Activated T-cell treated with anti-CD3 and anti-CD28 coated beads for 24 hours (primary cell): Measurements from ENCODE around the gene ABCC9.

ENCODE experiments used
- DNase-seq: peaks from one replicate; pipeline ENCODE4 v3.0.0-alpha.2; 2020; ENCODE audit warnings: low read depth

The ABCC9 gene

DNA sequence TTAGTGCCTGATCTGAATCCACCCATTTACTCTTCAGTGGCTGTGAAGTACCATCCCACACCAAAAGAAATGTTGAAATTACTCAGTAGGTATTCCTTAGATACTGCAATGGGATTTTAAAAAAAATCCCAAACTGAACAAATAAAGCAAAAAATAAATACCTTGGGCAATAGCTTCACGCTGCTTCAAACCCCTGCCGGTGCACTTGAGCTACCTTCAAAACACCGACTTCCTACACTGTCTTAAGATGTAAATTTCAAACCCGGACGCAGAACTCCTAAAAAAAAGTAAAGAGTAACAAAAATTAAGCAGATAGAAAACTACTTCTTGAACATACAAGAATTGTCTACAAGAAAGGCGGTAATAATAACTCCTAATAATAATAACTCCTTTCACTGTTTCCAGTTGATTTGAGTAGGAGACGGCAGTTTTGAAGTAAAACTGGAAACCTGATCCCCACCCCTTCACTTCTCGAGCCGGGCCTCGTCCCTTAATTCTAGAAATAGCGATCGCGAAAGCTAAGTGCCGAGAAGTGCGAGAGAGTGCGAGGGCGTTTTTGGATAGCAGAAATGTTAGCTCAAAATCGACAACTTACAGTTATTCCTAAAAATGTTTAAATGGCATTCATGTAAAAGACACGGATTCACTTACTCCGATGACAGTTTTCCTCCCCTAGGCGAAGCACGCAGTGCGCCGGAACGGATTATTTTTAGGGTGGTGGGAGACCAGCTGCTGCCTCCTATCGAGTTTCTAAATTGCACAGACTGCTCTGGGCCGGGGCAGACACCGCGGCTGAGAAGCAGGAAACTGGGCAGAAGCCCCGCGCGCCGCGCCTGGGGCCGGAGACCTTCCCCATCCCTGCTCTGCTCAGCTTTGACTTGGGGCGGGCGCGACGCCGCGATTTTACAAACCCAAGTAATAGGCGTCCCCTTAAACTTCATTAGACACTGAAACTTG lies at the start of gene ABCC9:
Gene ABCC9 (minus strand): TSS at position 878 of the 957 bp plus-strand sequence. CDS start 4,752 bp downstream, outside the sequence.
- no peak for DNase-seq

DNA sequence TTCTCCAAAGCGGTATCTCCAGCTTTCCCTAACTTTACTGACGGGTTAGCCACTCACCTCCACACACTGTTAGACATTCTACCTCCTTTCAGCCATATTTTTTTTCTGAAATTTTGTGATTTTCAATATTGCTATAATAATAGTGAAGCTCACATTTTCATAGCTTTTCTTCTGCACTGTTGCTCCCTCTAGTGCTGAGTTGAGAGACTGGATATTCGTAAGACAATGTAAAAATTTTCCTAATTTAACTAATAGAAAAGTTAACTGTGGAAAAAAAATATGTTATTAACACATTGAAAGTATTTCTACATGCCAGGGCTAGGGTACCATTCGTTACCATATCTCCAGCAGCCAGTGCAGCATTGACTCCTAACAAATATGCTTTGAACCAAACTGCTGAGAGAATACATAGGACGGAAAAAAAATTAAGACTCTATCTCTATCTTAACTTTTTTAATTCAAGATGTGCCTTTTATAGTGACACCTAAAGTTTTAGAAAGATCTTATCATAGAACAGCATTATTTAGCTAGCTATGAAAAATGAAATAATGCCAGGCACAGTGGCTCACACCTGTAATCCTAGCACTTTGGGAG lies 48.7 kb upstream of the ABCC9 start:
- no peak for DNase-seq

DNA sequence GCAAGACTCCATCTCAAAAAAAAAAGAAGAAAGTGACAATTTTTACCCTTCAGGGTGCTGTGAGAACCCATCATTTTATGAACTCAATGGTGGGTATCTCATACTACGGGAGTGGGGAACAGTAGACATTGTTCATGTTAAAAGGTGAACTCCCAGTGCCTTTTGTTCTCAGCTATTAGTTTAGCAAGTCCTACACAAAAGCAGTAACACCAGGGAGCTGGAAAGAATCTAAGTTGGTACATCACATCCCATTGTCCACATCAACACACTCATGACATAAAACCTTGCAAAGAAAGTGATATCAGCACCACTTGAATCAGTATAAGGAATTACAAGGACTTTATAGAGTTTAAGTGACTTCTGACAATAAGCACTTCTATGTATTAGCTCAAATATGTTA lies 47.4 kb upstream of the ABCC9 start:
- DNase-seq, result no peak

DNA sequence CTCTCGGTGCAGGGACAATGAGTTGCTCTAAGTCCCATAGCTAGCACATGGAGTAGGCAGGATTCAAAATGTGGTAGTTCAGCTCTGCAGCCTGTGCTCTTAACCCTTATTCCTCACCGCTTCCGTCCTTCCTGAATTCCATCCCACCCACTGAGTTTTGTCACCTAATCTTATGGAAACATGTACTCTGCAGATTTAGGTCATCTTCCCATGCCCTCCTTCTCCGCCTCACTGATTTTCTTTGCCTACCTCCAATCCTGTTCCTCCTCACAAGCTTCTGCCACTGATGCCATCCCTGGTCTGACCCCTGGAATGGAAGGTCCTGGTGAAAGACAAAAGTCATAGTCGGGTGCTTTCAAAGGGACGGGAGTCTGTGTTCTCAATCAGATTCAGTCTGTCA lies 46.5 kb upstream of the ABCC9 start:
- no peak for DNase-seq

DNA sequence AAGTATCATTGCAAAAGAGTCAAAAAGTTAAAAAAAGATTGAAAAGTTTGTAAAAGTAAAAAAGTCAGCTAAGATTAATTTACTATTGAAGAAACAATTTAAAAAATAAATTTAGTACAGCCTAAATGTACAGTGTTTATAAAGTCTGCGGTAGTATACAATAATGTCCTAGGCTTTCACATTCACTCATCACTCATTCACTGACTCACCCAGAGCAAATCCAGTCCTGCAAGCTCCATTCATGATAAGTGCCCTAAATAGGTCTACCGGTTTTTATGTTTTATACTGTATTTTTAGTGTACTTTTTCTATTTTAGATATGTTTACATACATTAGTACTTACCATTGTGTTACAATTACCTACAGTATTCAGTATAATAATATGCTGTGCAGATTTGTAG lies 43.9 kb upstream of the ABCC9 start:
- DNase-seq, result no peak

DNA sequence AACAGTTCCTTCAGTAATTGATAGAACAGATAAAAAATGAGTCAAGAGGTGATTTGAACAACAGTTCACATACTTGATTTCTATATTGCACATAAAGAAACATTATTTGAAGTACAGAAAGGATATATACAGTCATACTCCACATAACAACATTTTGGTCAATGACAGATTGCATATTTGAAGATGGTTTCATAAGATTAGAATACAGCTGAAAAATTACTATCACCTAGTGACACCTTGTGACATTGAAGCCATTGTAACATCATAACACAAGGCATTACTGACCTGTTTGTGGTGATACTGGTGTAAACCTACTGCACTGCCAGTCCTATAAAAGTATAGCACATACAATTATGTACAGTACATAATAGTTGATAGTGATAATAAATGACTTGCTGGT lies 43.1 kb upstream of the ABCC9 start:
- DNase-seq, result no peak

DNA sequence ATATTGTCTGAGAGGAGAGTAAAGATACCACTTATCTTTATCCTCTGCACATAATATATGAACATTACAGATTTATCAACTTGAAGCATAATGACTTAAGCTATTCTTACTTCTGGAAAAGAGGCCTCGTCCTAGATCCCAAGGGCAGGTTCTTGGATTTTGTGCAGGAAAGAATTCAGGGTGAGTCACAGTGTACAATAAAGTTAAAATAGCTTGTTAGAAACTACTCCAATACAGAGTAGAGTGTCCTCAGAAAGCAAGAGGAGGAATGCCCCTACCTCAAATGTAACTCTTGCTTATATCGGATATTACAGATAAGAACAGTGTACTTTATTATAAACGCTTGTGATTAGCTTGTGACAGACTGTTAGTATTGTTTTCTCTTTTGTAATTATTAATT lies 41.9 kb upstream of the ABCC9 start:
- no peak for DNase-seq

DNA sequence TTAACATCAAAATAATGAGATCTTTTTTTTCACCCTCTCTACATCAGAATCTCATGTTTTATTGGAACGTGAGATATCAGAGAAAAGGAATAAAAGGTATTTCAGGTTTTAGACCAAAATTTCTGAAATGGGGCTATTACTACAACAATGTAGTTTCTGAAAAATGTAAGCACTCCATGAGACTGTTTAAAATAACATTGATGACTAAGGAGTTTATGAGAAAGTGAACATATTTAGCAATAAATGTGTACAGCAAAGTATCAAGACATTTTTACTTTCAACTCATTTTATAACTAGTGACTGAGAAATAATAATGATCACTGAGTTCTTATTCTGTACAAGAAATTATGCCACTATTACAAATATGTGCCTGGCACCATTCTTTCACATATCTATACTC lies 39.3 kb upstream of the ABCC9 start:
- no peak for DNase-seq

DNA sequence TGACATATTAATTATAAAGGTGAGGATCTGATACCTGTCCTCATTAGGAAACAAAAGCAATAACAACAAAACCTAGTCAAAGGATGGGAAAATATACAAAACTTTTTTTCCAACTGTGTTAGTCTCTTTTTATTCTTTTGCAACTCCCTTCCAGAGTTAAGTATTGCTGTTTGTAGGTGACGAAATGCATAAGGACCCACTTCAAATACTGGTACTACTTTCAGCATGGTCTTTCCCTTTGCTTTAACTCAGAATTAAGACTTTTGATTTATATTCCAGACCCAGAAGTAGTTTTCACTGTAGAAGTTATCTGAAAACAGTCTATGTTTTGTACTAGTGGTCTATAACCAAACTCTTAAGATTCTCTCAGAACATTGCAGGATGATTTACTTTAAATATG lies 34.1 kb upstream of the ABCC9 start:
- no peak for DNase-seq

DNA sequence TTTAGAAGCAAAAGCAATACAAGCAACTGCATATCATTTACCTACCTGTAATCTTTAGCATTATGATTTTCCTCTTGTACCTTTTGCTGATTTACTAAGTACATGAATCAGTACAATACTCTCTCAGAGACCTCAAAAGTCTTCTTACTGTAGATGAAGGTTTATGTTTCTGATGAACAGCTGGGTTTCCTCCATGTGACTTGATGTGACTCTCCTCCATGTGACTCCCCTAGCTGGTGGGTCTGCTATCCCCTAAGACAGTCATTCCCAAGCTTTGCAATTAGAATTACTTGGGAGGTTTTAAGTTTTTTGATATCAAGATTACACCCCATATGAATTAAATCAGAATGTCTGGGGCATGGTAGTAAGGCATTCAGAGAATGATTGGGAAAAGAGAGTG lies 32.0 kb upstream of the ABCC9 start:
- no peak for DNase-seq

DNA sequence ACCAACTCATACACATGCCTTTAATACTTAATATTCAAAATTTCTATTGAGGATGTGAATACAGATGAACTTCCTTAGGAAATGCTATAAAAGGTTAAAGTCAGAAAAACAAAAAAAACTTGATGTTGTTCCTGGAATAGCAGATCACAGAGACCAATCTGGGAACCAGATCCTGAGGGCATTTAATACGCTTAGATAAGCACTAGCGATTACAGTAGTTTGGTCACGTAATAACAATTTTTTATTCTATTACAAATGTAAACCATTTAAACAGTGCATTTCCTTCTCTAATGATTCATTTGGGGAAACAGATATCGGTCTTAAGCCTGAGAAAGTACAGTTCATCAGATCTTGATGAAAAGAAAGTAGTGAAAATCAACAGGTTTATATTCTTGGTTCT lies 30.8 kb upstream of the ABCC9 start:
- no peak for DNase-seq

DNA sequence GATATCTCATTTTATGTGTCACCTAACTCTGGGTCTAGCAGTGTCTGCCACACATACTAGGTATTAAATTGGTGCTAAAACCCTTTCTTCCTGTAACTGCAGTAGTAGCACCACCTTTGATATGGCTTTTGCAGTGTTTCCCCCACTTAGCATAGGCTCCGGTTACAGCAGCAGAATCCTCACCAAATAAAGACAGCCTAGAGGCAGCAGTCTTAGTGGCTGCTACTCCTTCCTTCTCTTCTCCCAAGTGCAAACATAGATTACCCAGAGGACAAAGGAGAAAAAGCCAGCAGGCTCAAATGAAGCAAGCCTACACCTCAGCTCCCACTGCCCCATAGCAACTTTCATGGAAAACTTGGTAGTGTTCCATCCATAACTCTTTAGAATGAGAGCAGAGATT lies 30.1 kb upstream of the ABCC9 start:
- DNase-seq, result no peak

DNA sequence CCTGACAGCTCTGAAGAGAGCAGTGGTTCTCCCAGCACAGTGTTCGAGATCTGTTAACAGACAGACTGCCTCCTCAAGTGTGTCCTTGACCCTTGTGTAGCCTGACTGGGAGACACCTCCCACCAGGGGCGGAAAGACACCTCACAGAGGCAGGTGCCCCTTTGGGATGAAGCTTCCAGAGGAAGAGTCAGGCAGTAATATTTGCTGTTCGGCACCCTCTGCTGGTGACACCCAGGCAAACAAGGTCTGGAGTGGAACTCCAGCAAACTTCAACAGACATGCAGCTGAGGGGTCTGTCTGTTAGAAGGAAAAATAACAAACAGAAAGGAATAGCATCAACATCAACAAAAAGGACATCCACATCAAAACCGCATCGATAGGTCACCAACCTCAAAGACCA lies 21.6 kb upstream of the ABCC9 start:
- DNase-seq, result no peak

DNA sequence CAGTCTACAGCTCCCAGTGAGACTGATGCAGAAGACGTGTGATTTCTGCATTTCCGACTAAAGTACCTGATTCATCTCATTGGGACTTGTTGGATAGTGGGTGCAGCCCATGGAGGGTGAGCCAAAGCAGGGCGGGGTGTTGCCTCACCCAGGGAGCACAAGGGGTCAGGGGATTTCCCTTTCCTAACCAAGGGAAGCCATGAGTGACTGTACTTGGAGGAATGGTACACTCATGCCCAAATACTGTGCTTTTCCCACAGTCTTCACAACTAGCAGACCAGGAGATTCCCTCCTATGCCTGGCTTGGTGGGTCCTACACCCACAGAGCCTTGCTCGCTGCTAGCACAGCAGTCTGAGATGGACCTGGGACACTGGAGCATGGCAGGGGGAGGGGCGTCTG lies 21.0 kb upstream of the ABCC9 start:
- DNase-seq, result no peak

DNA sequence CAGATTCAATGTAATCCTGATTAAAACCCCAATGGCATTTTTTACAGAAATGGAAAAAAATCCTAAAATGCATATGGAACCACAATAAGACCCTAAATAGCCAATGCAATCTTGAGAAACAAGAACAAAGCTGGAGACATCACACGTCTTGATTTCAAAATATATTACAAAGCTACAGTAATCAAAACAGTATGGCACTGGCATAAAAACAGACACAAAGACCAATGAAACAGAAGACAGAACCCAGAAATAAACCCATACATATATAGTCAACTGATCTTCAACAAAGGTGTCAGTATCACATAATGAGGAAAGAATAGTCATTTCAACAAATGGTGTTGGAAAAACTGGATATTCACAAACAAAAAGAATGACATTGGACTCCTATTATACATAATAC lies 9.4 kb upstream of the ABCC9 start:
- DNase-seq, result no peak

DNA sequence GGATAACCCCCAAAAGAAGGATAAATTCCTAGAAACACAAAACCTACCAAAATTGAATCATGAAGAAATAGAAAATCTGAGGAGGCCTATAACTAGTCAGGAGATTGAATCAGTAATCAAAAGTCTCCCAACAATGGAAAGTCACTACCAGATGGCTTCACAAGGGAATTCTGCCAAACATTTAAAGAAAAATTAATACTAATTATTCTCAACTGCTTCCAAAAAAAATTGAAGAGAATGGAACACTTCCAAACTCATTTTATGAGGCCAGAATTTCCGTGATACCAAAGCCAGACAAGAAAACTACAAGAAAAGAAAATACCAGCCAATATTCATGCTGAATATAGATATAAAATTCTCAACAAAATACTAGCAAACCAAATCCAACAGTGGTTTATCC lies 7.8 kb upstream of the ABCC9 start:
- DNase-seq, result no peak

DNA sequence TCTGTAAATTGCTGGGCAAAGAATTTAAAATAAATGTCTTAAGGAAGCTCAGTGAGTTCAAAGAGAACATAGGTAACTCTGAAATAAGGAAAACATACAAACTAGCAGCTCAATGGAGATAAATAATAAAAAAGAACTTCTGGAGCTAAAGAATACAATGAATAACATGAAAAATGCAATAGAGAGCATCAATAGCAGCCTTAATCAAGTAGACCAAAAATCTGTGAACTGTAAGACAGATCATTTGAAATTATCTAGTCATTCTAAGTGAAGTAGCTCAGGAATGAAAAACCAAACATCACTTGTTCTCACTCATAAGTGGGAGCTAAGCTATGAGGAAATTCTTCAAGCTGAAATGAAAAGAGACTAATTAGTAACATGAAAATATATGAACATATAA lies 5.8 kb upstream of the ABCC9 start:
- no peak for DNase-seq

DNA sequence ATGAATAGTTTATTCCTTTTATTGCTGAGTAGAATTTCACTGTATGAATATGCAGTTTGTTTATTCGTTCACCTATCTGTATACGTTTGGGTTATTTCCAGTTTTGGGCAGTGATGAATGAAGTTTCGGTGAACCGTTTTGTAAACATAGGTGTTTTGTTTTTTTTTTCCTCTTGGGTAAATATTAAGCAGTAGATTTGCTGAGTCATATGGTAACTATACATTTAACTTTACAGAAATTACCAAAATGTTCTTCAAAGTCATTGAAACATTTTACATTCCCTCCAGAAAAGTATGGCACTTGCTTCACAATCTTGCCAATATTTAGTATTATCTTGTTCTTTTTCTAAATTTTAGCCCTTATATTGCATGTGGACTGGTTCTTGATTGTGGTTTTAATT lies 3.8 kb upstream of the ABCC9 start:
- DNase-seq, result no peak

DNA sequence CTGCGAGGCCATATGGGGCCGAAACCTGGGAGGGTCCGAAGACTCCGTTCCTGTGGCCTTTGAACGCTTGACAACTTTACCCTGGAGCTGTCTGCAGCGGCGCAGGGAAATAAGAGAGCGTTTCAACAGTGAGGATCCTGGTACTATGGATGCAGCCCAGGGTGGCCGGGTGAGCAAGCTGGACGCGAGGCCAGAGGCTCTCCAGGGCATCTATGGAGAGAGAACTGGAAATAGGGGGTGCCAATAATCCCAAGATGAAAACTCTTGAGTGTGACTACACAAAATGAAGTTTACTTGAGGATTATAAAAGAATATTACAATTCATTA lies 1.1 kb upstream of the ABCC9 start:
- DNase-seq, result no peak

DNA sequence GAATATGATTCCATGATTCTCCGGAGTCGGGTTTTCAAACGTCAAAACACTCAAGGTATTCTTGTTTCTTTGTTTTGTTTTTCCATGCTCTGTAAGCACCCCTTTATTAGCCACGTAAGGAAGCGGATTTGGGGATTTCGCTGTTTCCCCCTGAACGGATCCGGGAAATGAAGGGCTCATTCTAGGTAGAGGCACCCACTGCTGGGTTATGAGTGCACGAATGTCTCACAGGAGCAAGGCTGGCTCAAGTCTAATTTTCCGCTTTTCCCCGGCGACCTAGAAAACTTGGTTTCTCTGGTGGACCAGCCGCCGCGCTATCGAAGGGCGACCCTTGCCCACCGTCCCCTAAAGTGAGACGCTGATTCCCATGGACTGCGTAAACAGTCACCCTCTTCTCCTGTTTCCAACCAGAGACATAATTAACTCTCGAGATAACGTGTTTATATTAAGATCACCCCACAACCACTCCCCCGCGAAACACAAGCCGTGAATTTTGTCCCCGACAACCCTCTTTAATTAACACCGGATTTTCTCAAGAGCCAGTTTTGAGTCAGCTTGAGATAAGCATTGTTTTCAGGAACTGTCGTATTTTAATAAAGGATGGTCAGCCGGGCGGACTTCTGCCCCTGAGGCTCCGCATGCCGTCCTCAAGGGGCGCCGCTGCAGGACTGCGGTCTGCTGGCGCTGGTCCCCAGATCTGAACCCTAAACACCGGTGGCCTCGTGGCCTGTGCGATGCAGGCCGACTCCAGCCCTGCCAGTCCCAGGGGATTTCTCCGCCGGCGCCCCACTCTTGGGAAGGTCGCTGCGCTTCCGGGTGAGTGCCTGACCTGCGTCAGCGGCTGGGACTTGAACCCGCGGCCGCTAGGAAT lies 515 bp upstream of the ABCC9 start:
- no peak for DNase-seq

DNA sequence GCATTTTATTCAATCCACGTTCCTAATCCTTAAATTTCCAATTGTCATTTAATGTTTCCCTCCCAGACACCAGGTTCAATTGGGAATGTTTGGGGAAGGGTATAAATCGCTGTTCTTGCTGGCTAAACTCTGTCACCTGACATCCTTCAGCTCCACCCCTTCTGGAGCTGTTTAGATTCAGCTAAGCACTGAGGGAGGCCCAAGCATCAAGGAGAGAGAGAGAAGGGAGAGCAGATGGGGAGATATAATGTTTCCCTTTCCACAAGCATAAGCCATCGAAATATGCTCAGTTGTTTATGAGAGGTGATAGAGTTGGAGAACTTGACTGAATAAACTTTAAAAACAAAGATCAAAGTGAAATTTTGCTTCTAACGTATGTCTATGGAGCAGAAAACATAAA lies 1.8 kb downstream of the ABCC9 start:
- no peak for DNase-seq

DNA sequence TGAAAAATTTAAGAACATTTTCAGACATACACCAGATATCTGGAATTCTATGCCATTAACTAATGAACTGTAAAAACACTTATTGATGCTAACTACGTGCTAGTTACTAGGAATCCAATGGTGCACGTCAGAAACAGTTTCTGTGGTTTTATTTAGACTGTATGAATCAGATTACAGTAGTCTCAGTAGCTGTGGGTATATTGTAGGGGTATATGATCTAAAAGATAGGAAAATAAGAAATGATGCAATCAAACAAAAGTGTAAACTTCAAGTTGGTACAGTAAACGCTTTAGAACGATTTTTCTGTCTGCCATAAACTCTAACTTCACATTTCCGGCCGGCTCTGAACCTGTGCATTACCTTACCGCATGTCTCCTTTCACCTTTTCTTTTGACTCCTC lies 2.3 kb downstream of the ABCC9 start:
- DNase-seq, result no peak

DNA sequence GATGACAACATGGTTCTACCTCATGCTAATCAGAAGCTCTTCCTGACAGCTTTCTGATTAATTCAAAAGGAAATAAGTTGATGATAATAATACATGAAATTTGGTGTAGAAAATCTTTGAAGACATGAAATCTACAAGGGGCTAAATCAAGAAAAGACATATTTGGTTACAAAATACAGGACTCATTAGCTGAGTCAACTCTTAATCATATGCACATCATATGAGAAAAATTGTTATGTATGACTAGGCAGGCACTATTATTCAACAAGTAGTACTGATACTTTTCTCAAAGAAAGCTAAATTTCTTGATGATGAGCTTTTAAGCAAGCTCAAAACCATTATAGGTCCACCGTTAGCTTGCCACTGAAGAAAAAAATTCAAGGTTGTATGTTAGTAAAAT lies 7.1 kb downstream of the ABCC9 start:
- DNase-seq, result no peak
